GM18519 (cell line): ENCODE results near the gene NDOR1.

ENCODE experiments used
- ATAC-seq: cut with Tn5 transposase; IDR thresholded peaks from one replicate; pipeline ENCODE4 v1.9.1; 2021; ENCODE audit warnings: mild to moderate bottlenecking, moderate library complexity; ENCODE audit not compliant: unreplicated experiment, low FRiP score

The NDOR1 gene

DNA sequence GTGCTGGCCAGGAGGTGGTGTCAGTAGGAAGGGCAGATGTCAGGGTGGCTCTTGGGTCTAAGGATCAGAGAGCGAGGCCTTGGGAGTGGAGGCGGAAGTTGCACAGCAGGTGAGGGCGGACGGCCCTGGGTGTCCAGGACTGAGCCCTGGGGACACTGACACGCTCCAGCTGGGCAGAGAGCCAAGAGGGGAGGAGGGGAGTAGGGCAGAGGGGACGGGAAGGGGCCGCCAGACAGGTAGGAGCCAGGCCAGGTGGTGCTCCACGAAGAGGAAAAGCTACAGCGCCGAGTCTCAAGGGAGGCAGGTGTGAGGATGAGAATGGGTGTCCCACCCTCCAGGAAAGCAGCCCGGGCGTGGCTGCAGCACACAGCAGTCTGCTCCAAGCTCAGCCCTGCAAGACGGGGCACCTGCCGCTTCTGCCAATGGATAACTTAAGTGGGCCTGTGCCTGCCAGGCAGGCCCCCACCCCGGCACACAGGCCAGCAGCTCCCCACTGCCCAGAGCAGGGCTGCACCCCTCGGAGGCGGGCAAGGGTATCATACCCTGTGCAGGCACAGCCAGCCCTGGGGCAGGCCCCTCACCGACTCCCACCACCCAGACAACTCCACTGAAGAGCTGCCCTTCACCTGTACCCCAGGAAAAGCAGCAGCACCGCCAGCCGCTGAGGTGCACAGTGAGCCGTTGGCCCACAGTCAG, 9.8 kb upstream of the NDOR1 start:
- ATAC-seq = no peak

DNA sequence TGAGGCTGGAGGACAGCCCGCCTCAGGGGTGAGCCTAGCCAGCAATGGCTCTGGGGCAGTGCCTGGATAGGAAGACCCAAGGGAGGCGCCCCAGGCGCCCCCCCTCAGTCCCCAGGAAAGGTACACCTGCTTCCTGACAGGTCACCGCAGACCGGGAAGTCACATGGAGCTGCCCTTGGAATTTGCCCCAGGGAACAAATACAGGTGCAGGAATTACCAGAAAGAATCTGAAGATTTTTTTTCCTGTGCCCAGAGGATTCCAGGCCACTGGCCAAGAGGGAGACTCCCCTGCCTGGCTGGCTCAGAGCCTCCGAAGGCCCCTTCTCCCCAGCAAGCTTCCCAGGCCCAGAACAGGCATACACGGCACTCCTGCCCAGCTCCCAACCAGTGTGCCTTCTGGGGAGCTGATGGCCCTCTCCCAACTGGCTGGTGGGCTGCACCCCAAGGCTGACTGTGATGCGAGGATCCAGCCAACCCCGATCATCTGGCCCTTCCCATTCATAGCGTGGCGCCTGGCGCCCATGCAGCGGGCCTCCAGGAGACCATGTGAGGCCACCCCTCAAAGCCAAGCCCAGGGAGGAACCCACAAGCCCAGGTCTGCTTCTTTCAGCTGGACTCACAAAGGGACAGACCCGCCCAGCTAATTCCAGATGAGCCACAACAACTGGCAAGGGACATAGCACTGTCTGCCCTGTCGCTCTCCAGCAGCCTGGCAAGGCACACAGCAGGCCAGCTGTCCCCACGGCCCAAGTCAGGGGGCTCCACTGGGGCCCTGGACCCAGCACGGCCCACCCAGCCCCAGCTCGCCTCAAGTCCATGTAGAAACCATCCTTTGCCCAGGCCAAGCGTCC, 7.2 kb upstream of the NDOR1 start:
- no peak for ATAC-seq

DNA sequence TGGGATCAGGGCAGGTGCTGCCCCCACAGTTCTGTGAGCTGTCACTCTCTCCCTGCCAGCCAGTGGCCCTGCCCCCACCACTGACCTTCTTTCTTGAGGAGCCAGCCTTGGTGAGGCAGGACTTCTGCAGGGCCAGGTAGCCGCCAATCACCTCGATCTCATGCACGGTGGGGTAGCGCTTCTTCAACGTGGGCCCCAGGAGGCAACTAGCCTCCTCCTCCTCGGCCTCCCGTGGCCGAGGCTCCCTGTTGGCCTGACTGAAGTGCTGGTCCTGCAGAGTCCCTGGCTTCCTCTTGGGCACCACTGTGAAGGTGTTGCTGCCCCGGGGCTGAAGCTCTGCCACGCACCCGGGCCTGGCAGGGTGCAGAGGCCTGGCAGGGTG, 6.6 kb upstream of the NDOR1 start:
- no peak for ATAC-seq

GRCh38 chr9:137199411-137200121, 5.9 kb upstream of the NDOR1 start:
- no peak for ATAC-seq

DNA sequence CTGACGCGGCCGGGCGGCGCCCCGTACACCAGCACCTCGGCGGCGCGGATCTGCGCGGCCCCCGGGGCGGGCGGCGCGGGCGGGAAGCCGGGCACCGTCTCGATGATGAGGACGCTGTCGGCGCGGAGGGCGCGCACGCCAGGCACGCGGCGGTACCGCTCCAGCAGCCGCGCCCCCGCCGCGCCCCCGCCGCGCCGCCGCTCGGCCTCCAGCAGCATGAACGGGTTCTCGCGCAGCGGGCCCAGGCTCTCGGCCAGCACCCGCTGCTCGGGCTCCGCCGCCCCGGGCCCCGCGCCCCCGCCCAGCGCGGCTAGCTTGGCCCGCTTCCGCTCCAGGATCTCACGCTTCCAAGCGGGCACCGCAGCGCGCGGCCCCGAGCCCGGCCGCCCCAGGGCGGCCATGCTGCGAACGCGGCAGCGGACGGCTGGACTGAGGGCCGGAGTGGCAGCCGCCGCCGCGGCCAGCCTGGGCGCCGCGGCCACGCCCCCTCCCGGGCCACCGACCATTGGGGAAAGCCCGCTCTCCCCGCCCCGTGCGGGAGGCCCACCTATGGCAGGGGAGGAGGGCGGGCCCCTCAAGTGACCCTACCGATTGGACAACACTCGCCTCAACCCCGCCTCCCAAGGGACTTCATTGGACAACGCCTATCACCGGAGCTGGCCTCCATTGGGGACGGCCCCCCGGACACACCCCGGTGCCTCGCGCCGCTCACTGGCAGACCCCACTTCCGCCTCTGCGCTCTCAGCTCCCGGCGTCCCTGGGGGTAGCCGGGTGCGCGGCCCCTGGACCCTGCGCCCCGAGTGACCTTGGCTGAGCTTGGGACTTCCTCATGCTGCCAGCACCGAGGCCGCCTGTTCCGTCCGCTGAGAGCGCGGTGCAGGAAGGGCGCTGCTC, 4.9 kb upstream of the NDOR1 start, which contains the start of gene TPRN:
Gene TPRN, minus strand, starts transcription at position 431 of the 894 bp plus-strand sequence. Its CDS starts 30 bp downstream, at position 401.
- ATAC-seq = peak; percentile 73

GRCh38 chr9:137201205-137201868, 4.2 kb upstream of the NDOR1 start:
- ATAC-seq = no peak

- ATAC-seq = no peak
Measured at GRCh38 chr9:137202966-137203365, 2.5 kb upstream of the NDOR1 start.

- ATAC-seq = no peak
Measured at GRCh38 chr9:137204731-137205125, 772 bp upstream of the NDOR1 start.

DNA sequence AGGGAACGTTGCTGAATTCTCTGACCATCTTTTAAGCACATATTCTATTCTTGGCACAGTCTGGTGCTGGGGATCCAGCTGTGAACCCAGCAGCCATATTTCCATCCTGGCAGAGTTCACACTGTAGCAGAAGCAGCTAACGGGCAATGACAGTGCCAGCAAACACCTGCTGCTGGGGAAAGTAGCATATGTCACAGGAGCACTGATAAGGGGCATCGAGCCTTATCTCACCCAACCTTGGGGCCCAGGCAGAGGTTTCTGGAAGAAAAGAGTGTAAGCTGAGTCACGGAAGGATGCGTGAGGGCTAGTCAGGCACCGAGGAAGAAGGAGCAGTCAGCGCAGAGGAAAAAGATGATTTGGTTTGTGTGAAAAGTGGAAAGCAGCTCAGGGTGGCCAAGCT, 1.1 kb downstream of the NDOR1 start:
- ATAC-seq = no peak

GRCh38 chr9:137211532-137211931, 6.0 kb downstream of the NDOR1 start:
- no peak for ATAC-seq

DNA sequence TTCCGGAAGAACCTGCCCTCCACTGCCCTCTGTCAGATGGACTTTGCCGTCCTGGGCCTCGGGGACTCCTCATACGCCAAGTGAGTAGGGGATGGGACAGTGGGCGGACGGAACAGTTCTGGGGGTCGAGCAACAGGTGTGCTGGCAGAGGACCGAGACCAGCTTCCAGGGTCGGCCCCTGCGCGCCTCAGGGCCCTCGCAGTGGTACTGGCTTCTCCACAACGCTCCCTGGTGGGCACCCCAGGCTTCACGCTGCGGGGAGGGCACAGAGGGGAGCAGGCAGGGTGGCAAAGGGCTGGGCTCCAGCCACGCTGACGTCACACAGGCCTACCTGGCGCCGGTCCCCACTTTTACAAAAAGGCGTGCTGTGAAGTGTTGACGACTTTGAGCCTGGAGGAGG, 7.0 kb downstream of the NDOR1 start:
- ATAC-seq = no peak

DNA sequence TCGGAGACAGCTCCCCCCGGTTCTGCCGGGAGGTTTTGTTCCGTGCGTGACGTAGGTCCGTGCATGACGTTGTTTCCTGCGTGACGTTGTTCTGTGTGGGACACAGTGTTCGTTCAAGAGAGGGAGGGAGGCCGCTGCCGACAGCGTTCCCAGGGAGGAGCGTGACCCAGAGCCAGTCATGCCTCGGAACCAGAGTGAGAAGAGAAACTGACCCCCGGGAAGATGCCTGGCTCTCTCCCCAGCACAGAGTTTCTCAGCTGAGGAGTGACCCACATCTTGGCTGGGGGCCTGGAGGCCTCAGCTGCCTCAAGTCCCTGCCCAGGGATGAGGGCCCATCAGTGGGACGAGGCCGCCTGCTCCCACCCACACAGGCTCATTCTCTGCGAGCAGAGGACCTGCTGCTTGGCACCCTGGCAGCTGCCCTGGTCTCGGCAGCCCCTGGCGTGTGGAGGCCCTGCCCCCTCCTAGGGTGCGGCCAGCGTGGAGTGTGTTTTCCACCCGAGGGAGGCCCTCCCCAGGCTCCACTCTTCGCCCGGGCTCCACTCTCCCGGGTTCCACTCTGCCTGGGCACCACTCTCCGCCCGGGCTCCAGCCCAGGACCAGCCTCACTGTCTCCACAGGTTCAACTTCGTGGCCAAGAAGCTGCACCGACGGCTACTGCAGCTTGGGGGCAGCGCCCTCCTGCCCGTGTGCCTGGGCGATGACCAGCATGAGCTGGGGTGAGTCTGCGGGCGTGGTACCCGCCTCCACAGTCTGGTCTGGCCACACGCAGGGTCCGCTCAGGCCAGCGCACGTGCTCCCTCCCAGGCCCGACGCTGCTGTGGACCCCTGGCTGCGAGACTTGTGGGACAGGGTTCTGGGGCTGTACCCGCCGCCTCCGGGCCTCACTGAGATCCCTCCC, 7.9 kb downstream of the NDOR1 start:
- ATAC-seq = no peak

DNA sequence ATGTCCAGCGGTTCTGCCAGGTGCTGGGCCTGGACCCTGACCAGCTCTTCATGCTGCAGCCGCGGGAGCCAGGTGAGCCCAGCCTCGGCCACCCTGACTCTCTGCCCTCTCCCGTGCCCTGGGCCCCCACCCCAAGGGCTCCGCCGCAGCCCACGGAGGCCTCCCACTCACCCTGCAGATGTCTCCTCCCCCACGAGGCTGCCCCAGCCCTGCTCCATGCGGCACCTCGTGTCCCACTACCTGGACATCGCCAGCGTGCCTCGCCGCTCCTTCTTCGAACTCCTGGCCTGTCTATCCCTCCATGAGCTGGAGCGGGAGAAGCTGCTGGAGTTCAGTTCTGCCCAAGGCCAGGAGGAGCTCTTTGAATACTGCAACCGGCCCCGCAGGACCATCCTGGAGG, 9.1 kb downstream of the NDOR1 start:
- no peak for ATAC-seq

DNA sequence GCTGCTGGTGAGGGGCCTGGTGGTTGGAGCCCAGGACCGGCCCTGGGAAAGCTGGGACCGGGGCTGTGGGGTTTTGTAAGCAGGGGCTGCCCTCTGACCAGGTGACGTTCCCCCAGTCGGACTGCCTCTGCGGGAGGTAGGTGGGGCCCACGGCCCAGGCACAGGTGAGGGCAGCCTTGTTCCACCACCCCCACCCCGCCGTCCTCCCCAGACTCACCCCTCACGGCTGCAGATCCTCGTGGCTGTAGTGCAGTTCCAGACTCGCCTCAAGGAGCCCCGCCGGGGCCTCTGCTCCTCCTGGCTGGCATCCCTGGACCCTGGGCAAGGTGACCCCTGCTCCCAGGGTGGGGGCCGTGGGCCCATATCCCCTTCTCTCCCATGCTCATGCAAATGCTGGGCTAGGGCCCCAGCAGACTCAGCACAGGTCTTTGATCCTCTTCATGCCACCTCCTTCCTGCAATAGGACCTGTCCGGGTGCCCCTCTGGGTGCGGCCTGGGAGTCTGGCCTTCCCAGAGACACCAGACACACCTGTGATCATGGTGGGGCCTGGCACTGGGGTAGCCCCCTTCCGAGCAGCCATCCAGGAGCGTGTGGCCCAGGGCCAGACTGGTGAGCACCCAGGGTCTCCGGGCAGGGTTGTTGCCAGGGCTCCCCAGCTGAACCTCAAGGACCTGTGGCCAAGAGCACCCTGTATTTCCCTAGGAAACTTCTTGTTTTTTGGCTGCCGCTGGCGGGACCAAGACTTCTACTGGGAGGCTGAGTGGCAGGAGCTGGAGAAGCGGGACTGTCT, 9.9 kb downstream of the NDOR1 start:
- no peak for ATAC-seq

DNA sequence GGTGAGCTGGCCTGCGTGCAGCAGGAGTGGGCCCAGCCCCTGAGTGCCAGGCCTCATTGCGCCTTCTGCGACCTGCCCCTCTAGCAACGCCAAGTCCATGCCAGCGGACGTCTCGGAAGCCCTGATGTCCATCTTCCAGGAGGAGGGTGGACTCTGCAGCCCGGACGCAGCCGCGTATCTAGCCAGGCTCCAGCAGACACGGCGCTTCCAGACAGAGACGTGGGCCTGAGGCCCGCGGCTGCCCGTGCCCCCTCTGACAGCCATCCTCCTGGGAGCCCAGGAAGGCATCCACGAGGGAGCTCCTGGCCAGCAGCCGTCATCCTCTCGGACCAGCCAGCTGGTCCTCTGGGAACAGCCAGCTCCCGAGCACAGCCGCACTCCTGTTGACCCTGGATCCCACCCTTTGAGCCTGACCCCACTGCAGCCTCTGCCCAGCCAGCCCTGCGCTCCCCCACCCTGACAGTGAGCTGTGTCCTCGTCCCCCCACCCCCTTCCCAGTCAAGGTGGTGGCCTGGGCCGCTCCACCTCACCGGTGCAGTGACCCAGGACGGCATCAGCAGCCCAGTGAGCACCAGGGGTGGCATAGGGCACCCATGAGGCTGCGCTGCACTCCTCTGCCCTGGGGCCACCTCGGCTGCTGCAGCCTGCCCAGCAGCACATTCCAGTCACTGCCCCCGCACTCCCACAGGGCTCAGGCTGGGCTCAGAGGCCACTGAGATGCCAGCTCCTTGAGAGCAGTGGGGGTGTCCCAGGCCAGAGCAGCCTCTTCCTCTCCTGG, 10.9 kb downstream of the NDOR1 start:
- ATAC-seq = no peak

GRCh38 chr9:137217276-137218211, 12.0 kb downstream of the NDOR1 start:
- no peak for ATAC-seq
